ENCODE results near the gene MAN1A1. TPM values are rescaled to one million over a fixed set of nuclear protein-coding genes. Genes with fewer than 3 reads are reported as not detected.

MAN1A1 gene
- total and polyA plus RNA-seq, 2 of the 8 experiments (the other 6 are each of a cell fraction or from before 2014, with no cell fraction given), result 1.8 to 5.4 TPM

DNA sequence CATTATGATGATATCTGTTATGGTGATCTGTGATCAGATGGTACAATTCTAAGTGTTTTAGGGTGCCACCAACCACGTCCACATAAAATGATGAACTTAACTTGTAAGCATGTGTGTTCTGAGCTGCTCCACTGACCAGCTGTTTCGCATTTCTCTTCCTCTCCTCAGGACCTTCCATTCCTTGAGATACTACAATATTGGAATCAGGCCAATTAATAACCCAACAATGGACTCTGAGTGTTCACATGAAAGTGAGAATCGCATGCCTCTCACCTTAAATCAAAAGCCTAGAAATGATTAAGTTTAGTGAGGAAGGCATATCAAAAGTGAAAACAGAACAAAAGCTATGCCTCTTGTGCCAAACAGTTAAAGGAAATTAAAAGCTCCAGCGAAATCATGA is 114.6 kb downstream of the MAN1A1 start:
- FAIRE-seq, result no peak

More for the DNA sequence above, 114.6 kb downstream of the MAN1A1 start:
- no peak overlapping the region for H4K8ac ChIP-seq (ENCODE audit: extremely low read depth, insufficient read depth, low read length)
- H3K9me3 ChIP-seq (ENCODE audit: insufficient read depth in 2 of 2, low read depth in 1 of 2, low read length in 1 of 2), result no peaks in the 10 kb centered on the region
- no peaks in the 10 kb centered on the region for H3K4me1 ChIP-seq (replicated peaks in 1 of 4; ENCODE audit: control insufficient read depth in 3 of 4, insufficient read depth in 4 of 4, low read length in 3 of 4)
- no peak overlapping the region for H2BK12ac ChIP-seq (ENCODE audit: low read depth, low read length)
- H3K23me2 ChIP-seq (ENCODE audit: low read depth, low read length), result no peaks in the 10 kb centered on the region
- no peak overlapping the region for H3K9ac ChIP-seq (replicated peaks in 1 of 4; ENCODE audit: extremely low read depth in 1 of 4, low read depth in 3 of 4, low read length in 3 of 4)
- no peak overlapping the region for H3K27ac ChIP-seq (ENCODE audit: low read depth, low read length)
- H3K36me3 ChIP-seq (ENCODE audit: control insufficient read depth in 2 of 4, insufficient read depth in 4 of 4, low read length in 3 of 4), result no peaks in the 10 kb centered on the region; a peak in 1 of 8 replicates
- no peak overlapping the region for H2BK120ac ChIP-seq (replicated peaks; ENCODE audit: low read depth, low read length)
- no peak overlapping the region for H3K23ac ChIP-seq (ENCODE audit: insufficient read length)
- H4K5ac ChIP-seq (ENCODE audit: insufficient read length, low read depth, low read length), result no peak overlapping the region
- no peak overlapping the region for H2AK5ac ChIP-seq (ENCODE audit: low read depth, low read length)
- ChIA-PET CTCF (ENCODE audit: partially characterized antibody) (interaction anchor here (0.8 kb wide), 1 partner anchor 508 kb away, joined by 3 read pairs; no protein-coding TSS in a partner anchor), POLR2A (ENCODE audit: partially characterized antibody) (no interaction called here)
- WGBS, 2 experiments (ENCODE audit: extremely low coverage in 1 of 2, insufficient coverage in 1 of 2, insufficient read length in 1 of 2, insufficient replicate concordance in 2 of 2, low coverage in 1 of 2, low lambda C conversion rate in 2 of 2, missing lambda C conversion rate in 1 of 2), result 89% methylated on average over 4 of the region's 4 CpGs; no CpG with 5 or more reads in 1 of the 2 experiments
- no peak for TF ChIP-seq EGR1 (IDR thresholded peaks at IDR 0.05; ENCODE audit: borderline replicate concordance, low read depth, low read length)
- TF ChIP-seq RBBP5 (IDR thresholded peaks at IDR 0.05; ENCODE audit: borderline replicate concordance, low read depth, low read length), result no peak
- no peak for TF ChIP-seq RXRA (IDR thresholded peaks at IDR 0.05; ENCODE audit: insufficient read depth, low read depth, low read length)
- TF ChIP-seq TAF7 (optimal IDR thresholded peaks at IDR 0.05; ENCODE audit: borderline replicate concordance, low read depth, low read length), result no peak
- TF ChIP-seq ATF3 (IDR thresholded peaks at IDR 0.05; ENCODE audit: insufficient read depth, low read depth, low read length), result no peak
- TF ChIP-seq POLR2A (IDR thresholded peaks at IDR 0.05; ENCODE audit: control extremely low read depth in 1 of 2, low read depth in 2 of 2, low read length in 2 of 2), result no peak
- no peak for TF ChIP-seq SIX5 (IDR thresholded peaks at IDR 0.05; ENCODE audit: low read depth, low read length)
- H3K4me2 ChIP-seq (ENCODE audit: insufficient read depth in 1 of 2, low read depth in 2 of 2, low read length in 2 of 2), result no peak overlapping the region
- no peak overlapping the region for H4K91ac ChIP-seq (replicated peaks; ENCODE audit: insufficient read length, low read length)
- no peak for DNase-seq (ENCODE audit: low read depth in 1 of 2, low spot score in 2 of 2)
- H2BK15ac ChIP-seq (ENCODE audit: low read length), result no peak overlapping the region
- H3K79me2 ChIP-seq (ENCODE audit: control insufficient read depth in 1 of 2, insufficient read depth in 2 of 2, low read length in 2 of 2), result no peaks in the 10 kb centered on the region
- H2BK5ac ChIP-seq (ENCODE audit: low read depth, low read length), result no peak overlapping the region
- H3K56ac ChIP-seq (replicated peaks; ENCODE audit: insufficient read length, low read depth, low read length), result no peak overlapping the region
- no peaks in the 10 kb centered on the region for H4K20me1 ChIP-seq (replicated peaks in 1 of 2; ENCODE audit: control insufficient read depth in 1 of 2, insufficient read depth in 2 of 2, low read length in 2 of 2)
- H3K27me3 ChIP-seq (replicated peaks in 1 of 4; ENCODE audit: control insufficient read depth in 3 of 4, extremely low read depth in 1 of 4, insufficient read depth in 3 of 4, low read length in 3 of 4), result no peaks in the 10 kb centered on the region
- no peak overlapping the region for H2BK20ac ChIP-seq (ENCODE audit: low read length)
- H3K79me1 ChIP-seq (ENCODE audit: low read depth, low read length), result no peaks in the 10 kb centered on the region
- H3K14ac ChIP-seq (ENCODE audit: insufficient read length), result no peak overlapping the region
- no peak overlapping the region for H3K18ac ChIP-seq (ENCODE audit: extremely low read depth, low read length)
- H3K4ac ChIP-seq (replicated peaks; ENCODE audit: insufficient read length, low read depth, low read length), result no peak overlapping the region
- no peak overlapping the region for H3K4me3 ChIP-seq (ENCODE audit: extremely low read depth in 1 of 4, insufficient read depth in 2 of 4, low read depth in 3 of 4, low read length in 4 of 4)
- no peak overlapping the region for H2AFZ ChIP-seq (ENCODE audit: low read length)
